ENCODE measurements around the gene TRPM4. TPM values are rescaled to one million over a fixed set of nuclear protein-coding genes. Genes with fewer than 3 reads are reported as not detected.
"Not testable (repeated sequence)": the region's sequence is repeated elsewhere in the genome, so short reads cannot be mapped to it uniquely, and the experiment has no call there.

Gene TRPM4
- total and polyA plus RNA-seq, 4 donors = 21.3 to 59.1 (median 49.5) TPM

DNA sequence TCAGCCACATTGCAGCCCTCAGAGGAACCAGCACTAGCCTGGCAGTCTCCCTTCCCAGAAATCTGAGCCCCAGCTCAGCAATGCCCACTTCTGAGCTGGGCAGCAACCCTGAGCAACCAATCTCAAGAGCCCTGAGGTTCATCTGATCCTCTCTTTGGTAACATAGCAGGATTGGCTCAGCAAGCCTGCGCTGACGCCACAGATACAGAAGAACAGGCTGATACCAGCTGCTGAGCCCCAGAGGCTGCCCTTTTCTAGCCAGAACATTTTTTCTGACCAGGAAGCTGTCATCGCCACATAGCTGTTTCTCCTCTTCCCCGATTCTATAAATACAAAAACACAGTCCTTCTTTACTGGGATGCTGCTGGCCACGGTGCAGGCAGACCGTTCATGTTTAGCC is 59.8 kb downstream of the TRPM4 start:
- H3K27me3 ChIP-seq (ENCODE audit: control insufficient read depth in 1 of 2, insufficient read depth in 2 of 2, low read length in 1 of 2) = no peaks in the 10 kb centered on the region
- no peak for ATAC-seq (ENCODE audit: low FRiP score)
- H3K27ac ChIP-seq (ENCODE audit: low read depth in 1 of 2, low read length in 2 of 2) = no peak overlapping the region
- H3K9me3 ChIP-seq (ENCODE audit: control insufficient read depth, low read length) = no peaks in the 10 kb centered on the region
- no peak overlapping the region for H3K4me3 ChIP-seq (ENCODE audit: low read length in 2 of 2)
- no peaks in the 10 kb centered on the region for H3K36me3 ChIP-seq (ENCODE audit: control insufficient read depth in 1 of 2, insufficient read depth in 2 of 2, low read length in 1 of 2)
- no peak for DNase-seq
- H3K4me1 ChIP-seq (ENCODE audit: control insufficient read depth in 1 of 2, insufficient read depth in 2 of 2, low read length in 2 of 2) = no peaks in the 10 kb centered on the region
- intact Hi-C loops (cut with DNase I) = no loop called here
- whole genome bisulfite sequencing, 2 donors = 34 to 43% methylated on average over 6 of the region's 6 CpGs

DNA sequence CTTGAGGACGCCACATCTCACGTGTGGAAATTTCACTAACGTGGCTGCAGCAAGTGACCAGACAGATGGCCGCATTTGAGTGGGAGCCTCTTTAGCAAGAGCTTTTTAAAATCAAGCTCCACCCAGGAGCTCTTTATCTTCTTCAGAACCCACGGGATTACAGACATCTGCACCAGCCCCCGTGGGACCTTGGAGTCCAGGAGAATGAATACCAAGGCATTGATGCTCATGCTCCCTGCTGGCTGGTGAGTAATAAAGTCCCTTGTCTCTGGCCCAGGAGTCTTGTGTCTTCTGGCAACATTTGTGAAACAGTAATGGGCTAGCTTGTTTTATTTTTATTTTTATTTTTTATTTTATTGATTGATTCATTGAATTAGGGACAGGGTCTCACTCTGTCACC is 64.4 kb downstream of the TRPM4 start:
- no peak for ATAC-seq (ENCODE audit: low FRiP score)
- Histone ChIP-seq H3K27me3 (ENCODE audit: control insufficient read depth in 1 of 2, insufficient read depth in 2 of 2, low read length in 1 of 2) (no peaks in the 10 kb centered on the region), H3K36me3 (ENCODE audit: control insufficient read depth in 1 of 2, insufficient read depth in 2 of 2, low read length in 1 of 2) (no peaks in the 10 kb centered on the region), H3K4me1 (ENCODE audit: control insufficient read depth in 1 of 2, insufficient read depth in 2 of 2, low read length in 2 of 2) (no peaks in the 10 kb centered on the region), H3K9me3 (ENCODE audit: control insufficient read depth, low read length) (no peaks in the 10 kb centered on the region), H3K27ac (ENCODE audit: low read depth in 1 of 2, low read length in 2 of 2) (no peak overlapping the region), H3K4me3 (ENCODE audit: low read length in 2 of 2) (no peak overlapping the region)
- no peak for DNase-seq
- WGBS, 2 donors = 76 to 83% methylated on average over 6 of the region's 6 CpGs
- intact Hi-C loops (cut with DNase I) = no loop called here

DNA sequence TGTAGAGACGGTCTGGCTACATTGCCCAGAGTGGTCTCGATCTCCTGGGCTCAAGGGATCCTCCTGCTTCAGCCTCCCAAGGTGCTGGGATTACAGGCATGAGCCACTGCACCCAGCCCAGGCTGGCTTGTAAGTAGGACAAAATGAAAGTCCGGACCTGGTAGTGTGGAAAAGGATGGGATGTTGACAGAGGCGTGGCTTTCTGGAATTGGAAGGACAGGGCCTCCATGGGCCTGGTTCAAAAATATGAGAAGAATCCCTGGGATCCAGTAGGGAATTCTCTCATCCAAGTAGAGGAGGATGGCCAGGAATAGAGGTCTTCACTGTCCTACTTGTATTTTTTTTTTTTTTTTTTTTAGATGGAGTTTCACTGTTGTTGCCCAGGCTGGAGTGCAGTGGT is 64.9 kb downstream of the TRPM4 start:
- H3K27ac ChIP-seq (ENCODE audit: low read depth in 1 of 2, low read length in 2 of 2) = no peak overlapping the region
- intact Hi-C loops (cut with DNase I) = no loop called here

DNA sequence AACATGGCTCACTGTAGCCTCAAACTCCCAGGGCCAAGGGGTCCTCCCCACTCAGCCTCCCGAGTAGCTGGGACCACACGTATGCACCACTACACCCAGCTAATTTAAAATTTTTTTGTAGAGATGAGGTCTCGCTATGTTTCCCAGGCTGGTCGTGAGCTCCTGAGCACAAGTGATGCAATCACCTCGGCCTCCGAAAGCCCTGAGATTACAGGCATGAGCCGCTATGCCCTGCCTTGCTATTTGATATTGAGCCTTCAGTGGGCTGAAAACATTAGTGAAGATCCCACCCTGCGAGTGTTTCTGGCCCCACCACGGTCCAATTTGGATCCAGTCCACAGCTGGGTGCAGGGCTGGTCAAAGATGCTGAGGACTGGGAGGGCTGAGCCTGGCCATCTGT is 65.9 kb downstream of the TRPM4 start:
- H3K9me3 ChIP-seq (ENCODE audit: control insufficient read depth, low read length) = no peaks in the 10 kb centered on the region
- intact Hi-C loops (cut with DNase I) = no loop called here
- no peaks in the 10 kb centered on the region for H3K27me3 ChIP-seq (ENCODE audit: control insufficient read depth in 1 of 2, insufficient read depth in 2 of 2, low read length in 1 of 2)
- DNase-seq (no peak), ATAC-seq (ENCODE audit: low FRiP score) (no peak)
- no peak overlapping the region for H3K4me3 ChIP-seq (ENCODE audit: low read length in 2 of 2)
- H3K36me3 ChIP-seq (ENCODE audit: control insufficient read depth in 1 of 2, insufficient read depth in 2 of 2, low read length in 1 of 2) = no peaks in the 10 kb centered on the region
- 79 to 82% methylated on average over 9 of the region's 9 CpGs for WGBS, 2 donors
- H3K27ac ChIP-seq (ENCODE audit: low read depth in 1 of 2, low read length in 2 of 2) = no peak overlapping the region
- H3K4me1 ChIP-seq (ENCODE audit: control insufficient read depth in 1 of 2, insufficient read depth in 2 of 2, low read length in 2 of 2) = no peaks in the 10 kb centered on the region

More for the DNA sequence above, 64.9 kb downstream of the TRPM4 start:
- no peak for ATAC-seq (ENCODE audit: low FRiP score)
- Histone ChIP-seq H3K4me3 (ENCODE audit: low read length in 2 of 2) (no peak overlapping the region), H3K27me3 (ENCODE audit: control insufficient read depth in 1 of 2, insufficient read depth in 2 of 2, low read length in 1 of 2) (no peaks in the 10 kb centered on the region), H3K36me3 (ENCODE audit: control insufficient read depth in 1 of 2, insufficient read depth in 2 of 2, low read length in 1 of 2) (no peaks in the 10 kb centered on the region), H3K4me1 (ENCODE audit: control insufficient read depth in 1 of 2, insufficient read depth in 2 of 2, low read length in 2 of 2) (no peaks in the 10 kb centered on the region), H3K9me3 (ENCODE audit: control insufficient read depth, low read length) (no peaks in the 10 kb centered on the region)
- no peak for DNase-seq
- WGBS, 2 donors = 84 to 85% methylated on average over 4 of the region's 4 CpGs

DNA sequence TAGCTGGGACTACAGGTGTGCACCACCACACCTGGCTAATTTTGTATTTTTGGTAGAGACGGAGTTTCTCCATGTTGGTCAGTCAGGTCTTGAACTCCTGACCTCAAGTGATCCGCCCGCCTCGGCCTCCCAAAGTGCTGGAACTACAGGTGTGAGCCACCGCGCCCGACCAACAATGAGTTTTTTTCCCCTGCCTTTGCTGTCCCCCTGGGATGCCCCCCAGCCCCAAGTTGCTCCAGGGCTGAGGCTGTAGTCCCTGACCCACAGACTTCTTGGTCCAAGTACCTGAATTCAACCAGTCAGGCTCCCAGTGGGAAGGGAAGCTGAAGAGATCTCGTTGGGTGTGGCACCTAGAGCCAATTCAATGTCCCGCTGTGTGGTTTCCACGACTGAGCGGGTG is 66.8 kb downstream of the TRPM4 start:
- ATAC-seq (ENCODE audit: low FRiP score); H3K9me3 ChIP-seq (ENCODE audit: control insufficient read depth, low read length); H3K27ac ChIP-seq (ENCODE audit: low read depth in 1 of 2, low read length in 2 of 2); H3K4me3 ChIP-seq (ENCODE audit: low read length in 2 of 2); intact Hi-C loops (cut with DNase I); DNase-seq; H3K36me3 ChIP-seq (ENCODE audit: control insufficient read depth in 1 of 2, insufficient read depth in 2 of 2, low read length in 1 of 2); H3K27me3 ChIP-seq (ENCODE audit: control insufficient read depth in 1 of 2, insufficient read depth in 2 of 2, low read length in 1 of 2); H3K4me1 ChIP-seq (ENCODE audit: control insufficient read depth in 1 of 2, insufficient read depth in 2 of 2, low read length in 2 of 2): not testable (repeated sequence)
- WGBS, 2 donors = 88 to 89% methylated on average over 11 of the region's 11 CpGs

DNA sequence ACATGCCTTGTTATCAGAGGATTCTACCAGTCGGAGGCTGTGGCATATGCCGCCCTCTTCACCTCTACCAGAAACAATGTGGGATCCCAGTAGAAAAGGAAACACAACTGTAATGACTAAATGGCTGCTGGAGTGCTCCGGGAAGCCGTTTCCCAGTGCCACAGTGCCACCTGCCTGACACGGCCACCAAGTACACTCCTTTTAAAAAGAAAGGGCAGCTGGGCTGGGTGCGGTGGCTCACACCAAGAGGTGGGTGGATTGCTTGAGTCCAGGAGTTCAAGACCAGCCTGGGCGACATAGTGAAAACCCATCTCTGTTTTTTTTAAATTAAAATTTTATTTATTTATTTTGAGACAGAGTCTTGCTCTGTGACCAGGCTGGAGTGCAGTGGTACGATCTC is 67.3 kb downstream of the TRPM4 start:
- no peak overlapping the region for H3K27ac ChIP-seq (ENCODE audit: low read depth in 1 of 2, low read length in 2 of 2)
- 25 to 39% methylated on average over 8 of the region's 8 CpGs for WGBS, 2 donors
- no peaks in the 10 kb centered on the region for H3K36me3 ChIP-seq (ENCODE audit: control insufficient read depth in 1 of 2, insufficient read depth in 2 of 2, low read length in 1 of 2)
- no peaks in the 10 kb centered on the region for H3K4me1 ChIP-seq (ENCODE audit: control insufficient read depth in 1 of 2, insufficient read depth in 2 of 2, low read length in 2 of 2)
- DNase-seq (peak in 1 of 2 donors; percentile 56), ATAC-seq (ENCODE audit: low FRiP score) (no peak)
- no peak overlapping the region for H3K4me3 ChIP-seq (ENCODE audit: low read length in 2 of 2)
- intact Hi-C loops (cut with DNase I) = loop anchor here (5.0 kb wide), 1 partner anchor 217 kb away; the partner anchor contains the start of gene SLC17A7 (in 2 of the 2)
- no peaks in the 10 kb centered on the region for H3K9me3 ChIP-seq (ENCODE audit: control insufficient read depth, low read length)
- H3K27me3 ChIP-seq (ENCODE audit: control insufficient read depth in 1 of 2, insufficient read depth in 2 of 2, low read length in 1 of 2) = no peaks in the 10 kb centered on the region

DNA sequence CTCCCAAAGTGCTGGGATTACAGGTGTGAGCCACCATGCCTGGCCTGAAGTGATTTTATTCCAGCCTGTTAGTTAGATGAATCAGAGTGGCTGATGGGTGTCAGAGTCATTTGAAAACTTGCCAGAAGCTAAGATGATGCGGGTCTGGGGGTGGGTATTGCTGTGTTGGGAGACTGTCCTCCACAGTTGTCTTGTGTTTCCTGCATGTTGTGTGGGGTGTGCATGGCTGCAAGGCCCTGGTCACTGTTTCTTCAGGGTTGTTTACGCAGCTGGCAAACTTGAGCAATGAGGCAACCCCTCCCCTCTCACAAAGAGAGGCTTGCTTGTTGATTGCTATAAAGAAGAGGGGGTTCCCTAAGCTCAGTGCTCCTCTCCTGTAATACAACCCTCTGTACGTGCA is 71.8 kb downstream of the TRPM4 start:
- ATAC-seq (ENCODE audit: low FRiP score) (no peak), DNase-seq (peak in 1 of 2 donors; percentile 27)
- whole genome bisulfite sequencing, 2 donors = 92% methylated on average over 3 of the region's 3 CpGs
- H3K27me3 ChIP-seq (ENCODE audit: control insufficient read depth in 1 of 2, insufficient read depth in 2 of 2, low read length in 1 of 2) = no peaks in the 10 kb centered on the region
- intact Hi-C loops (cut with DNase I) = loop anchor here (5.0 kb wide), 1 partner anchor 213 kb away; the partner anchor contains the start of gene SLC17A7 (in 2 of the 2)
- H3K4me1 ChIP-seq (ENCODE audit: control insufficient read depth in 1 of 2, insufficient read depth in 2 of 2, low read length in 2 of 2) = no peaks in the 10 kb centered on the region
- H3K27ac ChIP-seq (ENCODE audit: low read depth in 1 of 2, low read length in 2 of 2) = no peak overlapping the region
- no peak overlapping the region for H3K4me3 ChIP-seq (ENCODE audit: low read length in 2 of 2)
- H3K36me3 ChIP-seq (ENCODE audit: control insufficient read depth in 1 of 2, insufficient read depth in 2 of 2, low read length in 1 of 2) = no peaks in the 10 kb centered on the region
- H3K9me3 ChIP-seq (ENCODE audit: control insufficient read depth, low read length) = no peaks in the 10 kb centered on the region

DNA sequence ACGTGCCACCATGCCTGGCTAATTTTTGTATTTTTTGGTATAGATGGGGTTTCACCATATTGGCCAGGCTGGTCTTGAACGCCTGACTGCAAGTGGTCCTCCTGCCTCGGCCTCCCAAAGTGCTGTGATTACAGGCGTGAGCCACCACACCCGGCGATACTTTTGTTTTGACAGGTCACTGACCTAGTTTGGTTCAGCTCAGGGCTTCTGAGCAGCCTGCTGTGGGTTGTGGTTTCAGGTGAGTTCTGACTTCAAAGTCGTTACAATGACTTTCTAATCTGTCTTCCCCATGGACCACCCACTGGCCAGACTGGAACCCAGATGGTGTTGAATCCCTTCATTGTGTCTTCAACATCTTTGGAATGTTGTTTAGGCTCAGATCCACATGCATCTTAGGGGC is 73.8 kb downstream of the TRPM4 start:
- Histone ChIP-seq H3K9me3 (ENCODE audit: control insufficient read depth, low read length) (no peaks in the 10 kb centered on the region), H3K4me1 (ENCODE audit: control insufficient read depth in 1 of 2, insufficient read depth in 2 of 2, low read length in 2 of 2) (no peaks in the 10 kb centered on the region), H3K27ac (ENCODE audit: low read depth in 1 of 2, low read length in 2 of 2) (no peak overlapping the region), H3K4me3 (ENCODE audit: low read length in 2 of 2) (no peak overlapping the region), H3K27me3 (ENCODE audit: control insufficient read depth in 1 of 2, insufficient read depth in 2 of 2, low read length in 1 of 2) (no peaks in the 10 kb centered on the region), H3K36me3 (ENCODE audit: control insufficient read depth in 1 of 2, insufficient read depth in 2 of 2, low read length in 1 of 2) (no peaks in the 10 kb centered on the region)
- intact Hi-C loops (cut with DNase I) = no loop called here
- DNase-seq = peak in 1 of 2 donors; percentile 3
- WGBS, 2 donors = 89 to 91% methylated on average over 7 of the region's 7 CpGs
- no peak for ATAC-seq (ENCODE audit: low FRiP score)

DNA sequence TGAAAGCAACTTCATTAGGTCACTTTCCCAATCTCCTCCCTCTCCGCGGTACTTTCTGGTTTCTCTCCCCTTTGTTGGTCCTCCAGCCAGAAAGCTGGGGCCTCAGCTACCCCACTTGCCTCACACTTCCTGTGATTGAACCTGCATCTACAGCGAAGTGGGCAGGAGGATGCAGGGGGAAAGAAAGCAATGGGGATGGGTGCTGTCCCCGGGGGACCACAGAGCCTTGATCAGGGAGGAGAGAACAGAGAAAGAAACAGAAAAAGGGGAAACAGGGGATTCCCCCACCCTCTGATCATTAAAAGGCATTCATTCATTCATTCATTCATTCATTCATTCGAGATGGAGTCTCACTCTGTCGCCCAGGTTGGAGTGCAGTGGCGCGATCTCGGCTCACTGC is 74.2 kb downstream of the TRPM4 start:
- DNase-seq (no peak), ATAC-seq (ENCODE audit: low FRiP score) (no peak)
- Histone ChIP-seq H3K27me3 (ENCODE audit: control insufficient read depth in 1 of 2, insufficient read depth in 2 of 2, low read length in 1 of 2) (no peaks in the 10 kb centered on the region), H3K36me3 (ENCODE audit: control insufficient read depth in 1 of 2, insufficient read depth in 2 of 2, low read length in 1 of 2) (no peaks in the 10 kb centered on the region), H3K9me3 (ENCODE audit: control insufficient read depth, low read length) (no peaks in the 10 kb centered on the region), H3K27ac (ENCODE audit: low read depth in 1 of 2, low read length in 2 of 2) (no peak overlapping the region), H3K4me3 (ENCODE audit: low read length in 2 of 2) (no peak overlapping the region), H3K4me1 (ENCODE audit: control insufficient read depth in 1 of 2, insufficient read depth in 2 of 2, low read length in 2 of 2) (no peaks in the 10 kb centered on the region)
- 86 to 91% methylated on average over 9 of the region's 9 CpGs for WGBS, 2 donors
- intact Hi-C loops (cut with DNase I) = no loop called here
